Stomach smooth muscle (tissue), 2 donors: ENCODE data around the gene YBEY.

ENCODE experiments used
- H3K27ac ChIP-seq: one replicate; pipeline ENCODE4 v1.7.0; 2013; ENCODE audit warnings: mild to moderate bottlenecking, low read length, inconsistent platforms
- H3K27me3 ChIP-seq, 2 donors: one replicate each; pipeline ENCODE4 v1.7.0; 2013; ENCODE audit warnings: low read length in 2 of 2; ENCODE audit not compliant: insufficient read depth in 2 of 2, control insufficient read depth in 1 of 2
- H3K36me3 ChIP-seq, 2 donors: one replicate each; pipeline ENCODE4 v1.7.0; 2013; ENCODE audit warnings: low read length in 2 of 2; ENCODE audit not compliant: control insufficient read depth in 2 of 2, insufficient read depth in 2 of 2
- H3K4me1 ChIP-seq: one replicate; pipeline ENCODE4 v1.7.0; 2013; ENCODE audit warnings: low read length; ENCODE audit not compliant: control insufficient read depth, insufficient read depth
- H3K4me3 ChIP-seq, 2 donors: one replicate each; pipeline ENCODE4 v1.7.0; 2013; ENCODE audit warnings: low read length in 2 of 2
- H3K9ac ChIP-seq, 2 donors: one replicate each; pipeline ENCODE4 v1.7.0; 2013; ENCODE audit warnings: low read length in 2 of 2, mild to moderate bottlenecking in 1 of 2
- H3K9me3 ChIP-seq, 2 donors: one replicate each; pipeline ENCODE4 v1.7.0; 2013; ENCODE audit warnings: low read length in 2 of 2; ENCODE audit not compliant: control insufficient read depth in 2 of 2
- donor health status: healthy.
- donor health status: Pancreatic carcinoma.

Gene YBEY

GRCh38 chr21:46319186-46319585, 33.0 kb downstream of the YBEY start:
- Histone ChIP-seq H3K36me3 (no peaks in the 10 kb centered on the region), H3K27me3 (no peaks in the 10 kb centered on the region), H3K4me3 (no peak overlapping the region)

GRCh38 chr21:46320331-46320801, 34.2 kb downstream of the YBEY start:
- Histone ChIP-seq H3K9me3 (no peaks in the 10 kb centered on the region), H3K27ac (no peak overlapping the region), H3K36me3 (no peaks in the 10 kb centered on the region), H3K4me1 (peaks cover 16% of the 10 kb centered on the region), H3K4me3 (no peak overlapping the region), H3K9ac (no peak overlapping the region), H3K27me3 (no peaks in the 10 kb centered on the region)

More at GRCh38 chr21:46319186-46319585, 33.0 kb downstream of the YBEY start:
- Histone ChIP-seq H3K9ac (no peak overlapping the region), H3K4me1 (peaks cover 14% of the 10 kb centered on the region), H3K9me3 (no peaks in the 10 kb centered on the region), H3K27ac (no peak overlapping the region)

GRCh38 chr21:46322351-46323226, 36.4 kb downstream of the YBEY start:
- H3K4me1 ChIP-seq: peaks cover 19% of the 10 kb centered on the region
- H3K27ac ChIP-seq: no peak overlapping the region
- peak overlapping the region; percentile 85 to 93 for H3K4me3 ChIP-seq

GRCh38 chr21:46323227-46323709, 37.1 kb downstream of the YBEY start:
- Histone ChIP-seq H3K27ac (no peak overlapping the region), H3K4me1 (peaks cover 19% of the 10 kb centered on the region), H3K36me3 (no peaks in the 10 kb centered on the region), H3K27me3 (no peaks in the 10 kb centered on the region), H3K9me3 (no peaks in the 10 kb centered on the region), H3K9ac (peak overlapping the region; percentile 42 to 69), H3K4me3 (peak overlapping the region; percentile 85 to 93)

More at GRCh38 chr21:46322351-46323226, 36.4 kb downstream of the YBEY start:
- Histone ChIP-seq H3K36me3 (no peaks in the 10 kb centered on the region), H3K9me3 (no peaks in the 10 kb centered on the region), H3K9ac (peak overlapping the region; percentile 42 to 69), H3K27me3 (no peaks in the 10 kb centered on the region)

GRCh38 chr21:46323710-46324389, 37.7 kb downstream of the YBEY start, which contains the start of the genes C21orf58 and PCNT:
C21orf58 (minus strand) TSS chr21:46323870; CDS start chr21:46322738, 1,132 bp downstream.
PCNT (plus strand) TSS chr21:46324156; CDS start chr21:46324229, 73 bp downstream.
- H3K36me3 ChIP-seq: no peaks in the 10 kb centered on the region
- H3K9ac ChIP-seq: peak within 1 kb of the TSS; percentile 76 to 88
- H3K4me1 ChIP-seq: peaks cover 19% of the 10 kb centered on the region
- H3K9me3 ChIP-seq: no peaks in the 10 kb centered on the region
- peak within 1 kb of the TSS; percentile 85 to 93 for H3K4me3 ChIP-seq
- H3K27me3 ChIP-seq: no peaks in the 10 kb centered on the region
- H3K27ac ChIP-seq: peak within 1 kb of the TSS; percentile 87

- Histone ChIP-seq H3K4me3 (peak overlapping the region; percentile 73 to 93), H3K9me3 (no peaks in the 10 kb centered on the region), H3K9ac (peak overlapping the region; percentile 76 to 88), H3K4me1 (peaks cover 19% of the 10 kb centered on the region), H3K27ac (peak overlapping the region; percentile 87), H3K36me3 (no peaks in the 10 kb centered on the region), H3K27me3 (no peaks in the 10 kb centered on the region)
These were observed 38.4 kb downstream of the YBEY start for GRCh38 chr21:46324390-46325072.

- Histone ChIP-seq H3K4me1 (peaks cover 19% of the 10 kb centered on the region), H3K27ac (peak overlapping the region; percentile 60), H3K9ac (peak overlapping the region; percentile 56 to 65), H3K27me3 (no peaks in the 10 kb centered on the region), H3K4me3 (peak overlapping the region; percentile 28 to 77), H3K36me3 (peaks cover 4 to 5% of the 10 kb centered on the region in 2 donors), H3K9me3 (no peaks in the 10 kb centered on the region)
These were observed 39.2 kb downstream of the YBEY start for GRCh38 chr21:46325073-46325912.

- peaks cover 19% of the 10 kb centered on the region for H3K4me1 ChIP-seq
- no peak overlapping the region for H3K27ac ChIP-seq
- H3K27me3 ChIP-seq: no peaks in the 10 kb centered on the region
- no peak overlapping the region for H3K4me3 ChIP-seq
- peaks cover 4 to 5% of the 10 kb centered on the region in 2 donors for H3K36me3 ChIP-seq
- H3K9me3 ChIP-seq: no peaks in the 10 kb centered on the region
- peak overlapping the region; percentile 21 to 56 for H3K9ac ChIP-seq
These were observed 40.1 kb downstream of the YBEY start for GRCh38 chr21:46326110-46326703.

- Histone ChIP-seq H3K4me3 (no peak overlapping the region), H3K9me3 (no peaks in the 10 kb centered on the region), H3K27ac (peak overlapping the region; percentile 11), H3K9ac (no peak overlapping the region), H3K4me1 (peaks cover 13% of the 10 kb centered on the region), H3K27me3 (no peaks in the 10 kb centered on the region), H3K36me3 (peaks cover 4 to 9% of the 10 kb centered on the region in 2 donors)
These were observed 41.6 kb downstream of the YBEY start for GRCh38 chr21:46327711-46328110.
